ENCODE measurements around the gene RAB6B.

DNA sequence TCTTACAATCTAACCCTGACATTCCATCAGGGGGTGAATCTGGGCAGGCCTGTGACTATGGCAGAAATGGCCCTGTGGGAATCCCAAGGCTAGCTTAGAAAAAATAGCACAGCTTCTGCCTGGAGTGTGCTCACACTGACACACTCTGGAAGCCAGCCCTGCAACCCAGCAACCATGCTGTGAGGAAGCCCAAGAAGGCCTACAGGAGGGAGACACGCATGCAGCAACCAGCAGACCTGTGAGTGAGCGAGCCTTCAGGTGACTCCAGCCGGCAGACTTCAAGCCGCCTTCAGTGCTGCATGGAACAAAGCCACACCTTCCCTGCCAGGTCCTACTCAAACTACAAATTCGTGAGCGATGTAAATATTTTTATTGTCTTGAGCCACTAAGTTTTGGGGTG is 26.1 kb downstream of the RAB6B start:
- TF ChIP-seq, protein P1, sequence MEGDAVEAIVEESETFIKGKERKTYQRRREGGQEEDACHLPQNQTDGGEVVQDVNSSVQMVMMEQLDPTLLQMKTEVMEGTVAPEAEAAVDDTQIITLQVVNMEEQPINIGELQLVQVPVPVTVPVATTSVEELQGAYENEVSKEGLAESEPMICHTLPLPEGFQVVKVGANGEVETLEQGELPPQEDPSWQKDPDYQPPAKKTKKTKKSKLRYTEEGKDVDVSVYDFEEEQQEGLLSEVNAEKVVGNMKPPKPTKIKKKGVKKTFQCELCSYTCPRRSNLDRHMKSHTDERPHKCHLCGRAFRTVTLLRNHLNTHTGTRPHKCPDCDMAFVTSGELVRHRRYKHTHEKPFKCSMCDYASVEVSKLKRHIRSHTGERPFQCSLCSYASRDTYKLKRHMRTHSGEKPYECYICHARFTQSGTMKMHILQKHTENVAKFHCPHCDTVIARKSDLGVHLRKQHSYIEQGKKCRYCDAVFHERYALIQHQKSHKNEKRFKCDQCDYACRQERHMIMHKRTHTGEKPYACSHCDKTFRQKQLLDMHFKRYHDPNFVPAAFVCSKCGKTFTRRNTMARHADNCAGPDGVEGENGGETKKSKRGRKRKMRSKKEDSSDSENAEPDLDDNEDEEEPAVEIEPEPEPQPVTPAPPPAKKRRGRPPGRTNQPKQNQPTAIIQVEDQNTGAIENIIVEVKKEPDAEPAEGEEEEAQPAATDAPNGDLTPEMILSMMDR (IDR thresholded peaks at IDR 0.05) = no peak
- no peak for TF ChIP-seq POLR2A (IDR thresholded peaks at IDR 0.05)
